A549 treated with AZD2906 at 1 μM for 4 hours (cell line): ENCODE measurements around the gene SLC2A5. TPM values are rescaled to one million over a fixed set of nuclear protein-coding genes. Genes with fewer than 3 reads are reported as not detected.

Experiments used
- total RNA-seq: library from RNA; stranded (reverse); fragments of 200-300 nt; extraction: Qiagen RNA extraction; gene quantifications from 5 replicates; pipeline ENCODE4 v1.2.3, GENCODE V29; 2022

The SLC2A5 gene, protein sequence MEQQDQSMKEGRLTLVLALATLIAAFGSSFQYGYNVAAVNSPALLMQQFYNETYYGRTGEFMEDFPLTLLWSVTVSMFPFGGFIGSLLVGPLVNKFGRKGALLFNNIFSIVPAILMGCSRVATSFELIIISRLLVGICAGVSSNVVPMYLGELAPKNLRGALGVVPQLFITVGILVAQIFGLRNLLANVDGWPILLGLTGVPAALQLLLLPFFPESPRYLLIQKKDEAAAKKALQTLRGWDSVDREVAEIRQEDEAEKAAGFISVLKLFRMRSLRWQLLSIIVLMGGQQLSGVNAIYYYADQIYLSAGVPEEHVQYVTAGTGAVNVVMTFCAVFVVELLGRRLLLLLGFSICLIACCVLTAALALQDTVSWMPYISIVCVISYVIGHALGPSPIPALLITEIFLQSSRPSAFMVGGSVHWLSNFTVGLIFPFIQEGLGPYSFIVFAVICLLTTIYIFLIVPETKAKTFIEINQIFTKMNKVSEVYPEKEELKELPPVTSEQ
- 0.29 to 0.77 TPM (median 0.67 TPM) in 5 replicates for total RNA-seq

GRCh38 chr1:9069326-9070100 is at the start of gene SLC2A5:
TSS of gene SLC2A5 (minus strand) at chr1:9069635. CDS start at chr1:9069536, 99 bp downstream.

Other genes with a start within 250 kb of the SLC2A5 start
- 2,720 to 3,112 TPM (median 2,797 TPM) in 5 replicates for gene ENO1, start 190.9 kb downstream of the SLC2A5 start, total RNA-seq
- not detected in 5 replicates for gene CA6, start 123.8 kb downstream of the SLC2A5 start, total RNA-seq
- gene SLC2A7, start 43.2 kb downstream of the SLC2A5 start, total RNA-seq = 0.06 TPM in 1 of 5 replicates, not detected in the others
- gene GPR157, start 59.5 kb upstream of the SLC2A5 start, total RNA-seq = 4.3 to 7.9 TPM (median 4.5 TPM) in 5 replicates
- gene H6PD, start 165.1 kb upstream of the SLC2A5 start, total RNA-seq = 5.2 to 7.6 TPM (median 7.0 TPM) in 5 replicates
- gene SPSB1, start 223.3 kb upstream of the SLC2A5 start, total RNA-seq = 32.1 to 37.4 TPM (median 34.7 TPM) in 5 replicates